Caco-2 (cell line): ENCODE results near the gene EDARADD. TPM values are rescaled to one million over a fixed set of nuclear protein-coding genes. Genes with fewer than 3 reads are reported as not detected.

Source experiments
- BruUV-seq: library from RNA; stranded (reverse); fragments of 400-500 nt; replicated peaks from 2 replicates; lab custom pipeline; 2021; lab: Mats Ljungman, UMichigan
- CTCF ChIA-PET: fragments of 300-600 bp; sonication (Branson Sonifier 250); formaldehyde crosslinking; loops from one replicate; lab custom pipeline; 2022; ENCODE audit warnings: antibody characterized with exemption; lab: Charles Lee
- POLR2A ChIA-PET: fragments of 300-600 bp; sonication (Branson Sonifier 250); formaldehyde crosslinking; loops from one replicate; lab custom pipeline; 2022; ENCODE audit warnings: antibody characterized with exemption; lab: Charles Lee
- DNase-seq, 2 experiments: peaks; one replicate each; pipeline versions ENCODE4 v3.0.0 to v3.0.0-alpha.2; 2020 to 2022
- H3K27me3 ChIP-seq: replicated peaks from 2 replicates; pipeline ENCODE4 v1.6.0; 2011; ENCODE audit warnings: low read length; ENCODE audit not compliant: control insufficient read depth, insufficient read depth
- H3K36me3 ChIP-seq: 2 replicates; pipeline ENCODE4 v1.5.1; 2011; ENCODE audit warnings: low read length; ENCODE audit not compliant: control insufficient read depth, insufficient read depth
- H3K4me1 ChIP-seq: fragments of 250-450 bp; sonication (Bioruptor Pico); 2 replicates; pipeline ENCODE4 v1.5.1; 2020; ENCODE audit warnings: mild to moderate bottlenecking
- H3K4me3 ChIP-seq: 2 replicates; pipeline ENCODE4 v1.5.1; 2011; ENCODE audit warnings: low read depth, mild to moderate bottlenecking, control low read depth, low read length
- H3K9me3 ChIP-seq: fragments of 250-450 bp; sonication (Bioruptor Pico); 2 replicates; pipeline ENCODE4 v1.5.1; 2020; ENCODE audit warnings: mild to moderate bottlenecking, moderate library complexity
- H3K27ac Mint-ChIP-seq: one replicate; pipeline ENCODE4 v1.8.0; 2022; ENCODE audit warnings: mixed read lengths; ENCODE audit not compliant: unreplicated experiment
- H3K27me3 Mint-ChIP-seq: one replicate; pipeline ENCODE4 v1.8.0; 2022; ENCODE audit warnings: mixed read lengths; ENCODE audit not compliant: insufficient read depth, unreplicated experiment
- H3K36me3 Mint-ChIP-seq: one replicate; pipeline ENCODE4 v1.8.0; 2022; ENCODE audit warnings: mild to moderate bottlenecking, mixed read lengths; ENCODE audit not compliant: insufficient read depth, unreplicated experiment
- H3K4me1 Mint-ChIP-seq: one replicate; pipeline ENCODE4 v1.8.0; 2022; ENCODE audit warnings: low read depth, mixed read lengths; ENCODE audit not compliant: unreplicated experiment
- H3K4me3 Mint-ChIP-seq: one replicate; pipeline ENCODE4 v1.8.0; 2022; ENCODE audit warnings: mild to moderate bottlenecking, moderate library complexity, mixed read lengths; ENCODE audit not compliant: unreplicated experiment
- H3K9me3 Mint-ChIP-seq: one replicate; pipeline ENCODE4 v1.8.0; 2022; ENCODE audit warnings: mixed read lengths; ENCODE audit not compliant: unreplicated experiment
- CTCF ChIP-seq, 2 experiments: fragments of 200-600 bp in 1 of 2; IDR thresholded peaks; 1 replicate in 1 of 2; 2 replicates in 1 of 2; pipeline versions ENCODE4 v1.5.1 to v1.8.0; 2011 to 2022; ENCODE audit warnings: antibody characterized with exemption in 1 of 2, control low read depth in 1 of 2, inconsistent platforms in 1 of 2, low read depth in 1 of 2, low read length in 1 of 2, mild to moderate bottlenecking in 1 of 2, moderate library complexity in 1 of 2; ENCODE audit not compliant: insufficient read depth in 1 of 2, severe bottlenecking in 1 of 2, unreplicated experiment in 1 of 2
- intact Hi-C: fragments of 100-400 bp; cut with micrococcal nuclease; formaldehyde crosslinking; loops from one replicate; pipeline ENCODE4 v1.10.0; 2022; ENCODE audit not compliant: unreplicated experiment
- total RNA-seq: library from RNA; stranded (reverse); gene quantifications from 2 replicates; pipeline ENCODE4 v1.2.3, GENCODE V29; 2022

Gene EDARADD
- total RNA-seq, 1 experiment from 2014 or later = 14.4 TPM

GRCh38 chr1:236413688-236414087, 19.6 kb downstream of the EDARADD start:
- no peak overlapping the region for H3K4me3 Mint-ChIP-seq
- H3K9me3 Mint-ChIP-seq = no peaks in the 10 kb centered on the region
- Histone ChIP-seq H3K4me3 (no peak overlapping the region), H3K27me3 (no peaks in the 10 kb centered on the region), H3K9me3 (no peaks in the 10 kb centered on the region), H3K4me1 (no peaks in the 10 kb centered on the region), H3K36me3 (no peaks in the 10 kb centered on the region)
- H3K27me3 Mint-ChIP-seq = no peaks in the 10 kb centered on the region
- BruUV-seq = no TSS peak
- TF ChIP-seq CTCF (IDR thresholded peaks at IDR 0.05; ENCODE audit: insufficient read depth in 1 of 2, low read depth in 1 of 2, low read length in 1 of 2, severe bottlenecking in 1 of 2, unreplicated experiment in 1 of 2) = no peak
- peaks cover 20% of the 10 kb centered on the region for H3K36me3 Mint-ChIP-seq
- H3K4me1 Mint-ChIP-seq = peaks cover 5% of the 10 kb centered on the region
- no peak overlapping the region for H3K27ac Mint-ChIP-seq
- ChIA-PET POLR2A (no interaction called here), CTCF (no interaction called here)
- intact Hi-C loops = no loop called here
- DNase-seq = no peak

- CTCF ChIA-PET = no interaction called here
- H3K4me1 Mint-ChIP-seq = peaks cover 10% of the 10 kb centered on the region
Observed at GRCh38 chr1:236416165-236416564, 22.1 kb downstream of the EDARADD start.

GRCh38 chr1:236417336-236417735, 23.2 kb downstream of the EDARADD start:
- no TSS peak for BruUV-seq

More at GRCh38 chr1:236416165-236416564, 22.1 kb downstream of the EDARADD start:
- Mint-ChIP-seq H3K36me3 (peaks cover 20% of the 10 kb centered on the region), H3K27ac (no peak overlapping the region), H3K27me3 (no peaks in the 10 kb centered on the region), H3K9me3 (peaks cover 10% of the 10 kb centered on the region), H3K4me3 (no peak overlapping the region)
- Histone ChIP-seq H3K4me1 (no peaks in the 10 kb centered on the region), H3K27me3 (no peaks in the 10 kb centered on the region), H3K9me3 (no peaks in the 10 kb centered on the region), H3K4me3 (no peak overlapping the region), H3K36me3 (no peaks in the 10 kb centered on the region)
- no TSS peak for BruUV-seq
- POLR2A ChIA-PET = no interaction called here
- no peak for TF ChIP-seq CTCF (IDR thresholded peaks at IDR 0.05; ENCODE audit: insufficient read depth in 1 of 2, low read depth in 1 of 2, low read length in 1 of 2, severe bottlenecking in 1 of 2, unreplicated experiment in 1 of 2)
- intact Hi-C loops = no loop called here
- DNase-seq = no peak

More at GRCh38 chr1:236417336-236417735, 23.2 kb downstream of the EDARADD start:
- CTCF ChIA-PET = no interaction called here
- H3K4me1 ChIP-seq = no peaks in the 10 kb centered on the region
- H3K36me3 Mint-ChIP-seq = peaks cover 19% of the 10 kb centered on the region
- no peaks in the 10 kb centered on the region for H3K27me3 ChIP-seq
- no peaks in the 10 kb centered on the region for H3K27me3 Mint-ChIP-seq
- TF ChIP-seq CTCF (IDR thresholded peaks at IDR 0.05; ENCODE audit: insufficient read depth in 1 of 2, low read depth in 1 of 2, low read length in 1 of 2, severe bottlenecking in 1 of 2, unreplicated experiment in 1 of 2) = no peak
- peaks cover 10% of the 10 kb centered on the region for H3K9me3 Mint-ChIP-seq
- intact Hi-C loops = no loop called here
- no peak overlapping the region for H3K4me3 Mint-ChIP-seq
- DNase-seq = no peak
- H3K4me3 ChIP-seq = no peak overlapping the region
- POLR2A ChIA-PET = no interaction called here
- H3K9me3 ChIP-seq = no peaks in the 10 kb centered on the region
- H3K36me3 ChIP-seq = no peaks in the 10 kb centered on the region
- H3K27ac Mint-ChIP-seq = no peak overlapping the region
- peaks cover 12% of the 10 kb centered on the region for H3K4me1 Mint-ChIP-seq
